DMS79 treated with DMSO at 0.1 percent for 48 hours (cell line): ENCODE results near the gene CERKL.
"Not testable (repeated sequence)": the region's sequence is repeated elsewhere in the genome, so short reads cannot be mapped to it uniquely, and the experiment has no call there.

ENCODE experiments used
- DNase-seq: peaks from one replicate; lab custom pipeline; 2025; lab: John Stamatoyannopoulos, UW

CERKL gene

GRCh38 chr2:181656450-181657291, at the start of gene CERKL:
Gene CERKL (minus strand): TSS chr2:181657105. CDS start chr2:181657006, 99 bp downstream.
- peak; percentile 17 for DNase-seq

- not testable (repeated sequence) for DNase-seq
Observed at GRCh38 chr2:181702519-181702918, 45.6 kb upstream of the CERKL start.

GRCh38 chr2:181698223-181698622, 41.3 kb upstream of the CERKL start:
- DNase-seq, result no peak

GRCh38 chr2:181697571-181697970, 40.7 kb upstream of the CERKL start:
- no peak for DNase-seq

GRCh38 chr2:181697126-181697525, 40.2 kb upstream of the CERKL start:
- no peak for DNase-seq

- DNase-seq, result no peak
Observed at GRCh38 chr2:181694271-181694670, 37.4 kb upstream of the CERKL start.

- no peak for DNase-seq
Observed at GRCh38 chr2:181690860-181691259, 34.0 kb upstream of the CERKL start.

GRCh38 chr2:181686576-181687185, 29.8 kb upstream of the CERKL start:
- DNase-seq, result peak; percentile 47

- DNase-seq, result no peak
Observed at GRCh38 chr2:181685150-181685688, 28.3 kb upstream of the CERKL start.

- no peak for DNase-seq
Observed at GRCh38 chr2:181684454-181685149, 27.7 kb upstream of the CERKL start.

GRCh38 chr2:181683518-181684453, 26.9 kb upstream of the CERKL start:
- no peak for DNase-seq

GRCh38 chr2:181682795-181683517, 26.1 kb upstream of the CERKL start:
- DNase-seq, result no peak

GRCh38 chr2:181682026-181682789, 25.3 kb upstream of the CERKL start:
- no peak for DNase-seq

- DNase-seq, result no peak
Observed at GRCh38 chr2:181680937-181681811, 24.3 kb upstream of the CERKL start.

- DNase-seq, result peak; percentile 39
Observed at GRCh38 chr2:181680055-181680936, 23.4 kb upstream of the CERKL start, which contains the start of gene NEUROD1. Gene NEUROD1 (minus strand): TSS chr2:181680517. CDS start chr2:181678860, 1,657 bp downstream.

- DNase-seq, result peak; percentile 31
Observed at GRCh38 chr2:181679544-181679979, 22.7 kb upstream of the CERKL start.

GRCh38 chr2:181678861-181679543, 22.1 kb upstream of the CERKL start:
- peak; percentile 42 for DNase-seq
